Spleen (tissue), 11 donors: ENCODE results near the gene ORMDL2. TPM values are rescaled to one million over a fixed set of nuclear protein-coding genes. Genes with fewer than 3 reads are reported as not detected.
"Not testable (repeated sequence)": the region's sequence is repeated elsewhere in the genome, so short reads cannot be mapped to it uniquely, and the experiment has no call there.

Experiments used
- DNase-seq: peaks from one replicate; pipeline ENCODE4 v3.0.0-alpha.2; 2020
- H3K27ac ChIP-seq, 8 donors: fragments of 200-600 bp; sonication (generic) in 7 of 8; 1 replicate in 4 of 8; 2 replicates in 4 of 8; pipeline versions ENCODE4 v1.5.0 to v1.8.0; 2016 to 2021; ENCODE audit warnings: inconsistent platforms in 4 of 8, mild to moderate bottlenecking in 4 of 8, moderate library complexity in 1 of 8
- H3K27me3 ChIP-seq, 7 donors: fragments of 200-600 bp; sonication (generic) in 6 of 7; replicated peaks in 1 of 7; 1 replicate in 4 of 7; 2 replicates in 3 of 7; pipeline versions ENCODE4 v1.5.0 to v1.8.0; 2016 to 2021; ENCODE audit warnings: inconsistent platforms in 3 of 7, mild to moderate bottlenecking in 1 of 7
- H3K36me3 ChIP-seq, 6 donors: fragments of 200-600 bp; sonication (generic) in 5 of 6; 1 replicate in 4 of 6; 2 replicates in 2 of 6; pipeline versions ENCODE4 v1.5.0 to v1.8.0; 2016 to 2021; ENCODE audit warnings: inconsistent platforms in 2 of 6
- H3K4me1 ChIP-seq, 6 donors: fragments of 200-600 bp; sonication (generic) in 5 of 6; 1 replicate in 3 of 6; 2 replicates in 3 of 6; pipeline versions ENCODE4 v1.5.0 to v1.8.0; 2016 to 2021; ENCODE audit warnings: inconsistent platforms in 3 of 6
- H3K4me3 ChIP-seq, 8 donors: fragments of 200-600 bp; sonication (generic) in 7 of 8; 1 replicate in 4 of 8; 2 replicates in 4 of 8; pipeline versions ENCODE4 v1.5.0 to v1.8.0; 2016 to 2021; ENCODE audit warnings: inconsistent platforms in 4 of 8, mild to moderate bottlenecking in 4 of 8, moderate library complexity in 2 of 8
- H3K9me3 ChIP-seq, 8 donors: fragments of 200-600 bp; sonication (generic) in 7 of 8; 1 replicate in 4 of 8; 2 replicates in 4 of 8; pipeline versions ENCODE4 v1.5.0 to v1.8.0; 2016 to 2021; ENCODE audit warnings: inconsistent platforms in 4 of 8
- CTCF ChIP-seq, 11 experiments: fragments of 200-600 bp in 7 of 11; fragments of 450-650 bp in 4 of 11; sonication (generic) in 4 of 11; IDR thresholded peaks in 8 of 11; conservative IDR thresholded peaks in 3 of 11; 1 replicate in 7 of 11; 2 replicates in 4 of 11; pipeline versions ENCODE4 v1.4.0 to v1.8.0; 2016 to 2021; ENCODE audit warnings: antibody characterized with exemption in 11 of 11, inconsistent platforms in 4 of 11, mild to moderate bottlenecking in 1 of 11
- POLR2A ChIP-seq, 3 donors: fragments of 450-650 bp; IDR thresholded peaks; one replicate each; pipeline ENCODE4 v1.5.1; 2017; ENCODE audit warnings: antibody characterized with exemption in 3 of 3, mild to moderate bottlenecking in 1 of 3
- POLR2AphosphoS5 ChIP-seq, 3 donors: sonication (generic); formaldehyde crosslinking; IDR thresholded peaks; one replicate each; pipeline ENCODE4 v1.5.1; 2017; ENCODE audit warnings: antibody characterized with exemption in 3 of 3
- WGBS, 5 donors: extraction: QIAGEN DNeasy Blood & Tissue Kit in 3 of 5; methylation state at CpG; one replicate each; pipeline versions ENCODE4 v1.1.5 to v1.1.7; 2013 to 2018; 5-methylcytosine and 5-hydroxymethylcytosine counted together
- intact Hi-C: fragments of 100-400 bp; cut with DNase I; formaldehyde crosslinking; loops from one replicate; pipeline ENCODE4 v1.15.0; 2023; ENCODE audit warnings: low total_unique reads
- polyA plus RNA-seq, 3 donors: library from polyadenylated mRNA; stranded (reverse); fragments of 200-250 nt; gene quantifications; one replicate each; pipeline ENCODE4 v1.2.1, GENCODE V29; 2013
- total RNA-seq, 7 donors: library from RNA; depleted of rRNA in 3 of 7; stranded (reverse); fragments of >200 nt in 3 of 7; fragmentation: NEBNext Ultra II Directional in 4 of 7; extraction: Animal tissue kit (Norgen Biotek cat#: 25700) in 4 of 7; gene quantifications; one replicate each; pipeline versions ENCODE4 v1.1.0 to v1.2.1, GENCODE V29; 2016 to 2021
- donor health status: healthy with polysubstance abuse.
- donor health status: DM: no; HTN: no; CAD: no; lungs with moderate emphysema.
- donor health status: DM: no; HTN: no; CAD: no.
- donor health status: Bipolar disorder and iron deficiency.
- donor health status: healthy.
- donor health status: DM: no; HTN: no; CAD: no.
- donor health status: DM: yes; HTN: yes; CAD: no.

ORMDL2 gene
- total and polyA plus RNA-seq, 10 donors = 18.8 to 34.6 (median 28.0) TPM

DNA sequence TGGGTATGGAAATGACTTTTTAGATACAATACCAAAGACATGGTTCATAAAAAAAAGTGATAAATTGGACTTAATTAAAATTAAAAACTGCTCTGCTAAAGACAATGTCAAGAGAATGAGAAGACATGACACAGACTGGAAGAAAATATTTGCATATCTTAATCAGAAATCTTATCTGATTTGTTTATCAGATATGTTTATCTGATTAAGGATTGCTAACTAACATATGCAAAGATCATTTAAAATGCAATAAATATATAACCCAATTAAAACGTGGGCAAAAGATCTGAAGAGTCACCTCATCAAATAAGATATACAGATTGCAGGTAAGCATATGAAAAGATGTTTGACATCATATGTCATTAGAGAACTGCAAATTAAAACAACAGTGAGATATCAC lies 34.9 kb downstream of the ORMDL2 start:
- H3K4me1 ChIP-seq = peaks cover 0 to 21% (median 3%) of the 10 kb centered on the region in 6 donors
- peaks cover 0 to 4% (median 0%) of the 10 kb centered on the region in 7 donors for H3K27me3 ChIP-seq
- DNase-seq = no peak
- intact Hi-C loops = no loop called here
- no peak overlapping the region for H3K4me3 ChIP-seq
- no peaks in the 10 kb centered on the region for H3K9me3 ChIP-seq
- H3K36me3 ChIP-seq = no peaks in the 10 kb centered on the region
- no peak overlapping the region for H3K27ac ChIP-seq
- TF ChIP-seq CTCF (IDR thresholded peaks at IDR 0.05 in 8 of 11, conservative IDR thresholded peaks at IDR 0.05 in 3 of 11) (no peak), POLR2AphosphoS5 (IDR thresholded peaks at IDR 0.05) (no peak), POLR2A (IDR thresholded peaks at IDR 0.05) (no peak)
- WGBS, 5 donors = 47 to 60% (median 56%) methylated on average over 1 of the region's 1 CpG

- Histone ChIP-seq H3K27ac (no peak overlapping the region), H3K9me3 (peaks cover 4 to 18% (median 18%) of the 10 kb centered on the region in 8 donors), H3K4me1 (no peaks in the 10 kb centered on the region), H3K4me3 (no peak overlapping the region), H3K36me3 (no peaks in the 10 kb centered on the region), H3K27me3 (no peaks in the 10 kb centered on the region)
- no peak for DNase-seq
- intact Hi-C loops = no loop called here
- TF ChIP-seq POLR2AphosphoS5 (IDR thresholded peaks at IDR 0.05) (no peak), CTCF (IDR thresholded peaks at IDR 0.05 in 8 of 11, conservative IDR thresholded peaks at IDR 0.05 in 3 of 11) (no peak), POLR2A (IDR thresholded peaks at IDR 0.05) (no peak)
- WGBS, 5 donors = 88 to 96% (median 93%) methylated on average over 8 of the region's 8 CpGs
These were observed 43.6 kb downstream of the ORMDL2 start for GRCh38 chr12:55861396-55861795.

GRCh38 chr12:55861871-55862270 lies 44.0 kb downstream of the ORMDL2 start:
- Histone ChIP-seq H3K36me3 (no peaks in the 10 kb centered on the region), H3K4me3 (no peak overlapping the region), H3K4me1 (no peaks in the 10 kb centered on the region), H3K27me3 (no peaks in the 10 kb centered on the region), H3K27ac (no peak overlapping the region), H3K9me3 (peaks cover 4 to 23% (median 19%) of the 10 kb centered on the region in 8 donors)
- DNase-seq = no peak
- intact Hi-C loops = no loop called here
- TF ChIP-seq POLR2AphosphoS5 (IDR thresholded peaks at IDR 0.05) (no peak), CTCF (IDR thresholded peaks at IDR 0.05 in 8 of 11, conservative IDR thresholded peaks at IDR 0.05 in 3 of 11) (no peak), POLR2A (IDR thresholded peaks at IDR 0.05) (no peak)
- WGBS, 5 donors = 78 to 94% (median 88%) methylated on average over 3 of the region's 3 CpGs

DNA sequence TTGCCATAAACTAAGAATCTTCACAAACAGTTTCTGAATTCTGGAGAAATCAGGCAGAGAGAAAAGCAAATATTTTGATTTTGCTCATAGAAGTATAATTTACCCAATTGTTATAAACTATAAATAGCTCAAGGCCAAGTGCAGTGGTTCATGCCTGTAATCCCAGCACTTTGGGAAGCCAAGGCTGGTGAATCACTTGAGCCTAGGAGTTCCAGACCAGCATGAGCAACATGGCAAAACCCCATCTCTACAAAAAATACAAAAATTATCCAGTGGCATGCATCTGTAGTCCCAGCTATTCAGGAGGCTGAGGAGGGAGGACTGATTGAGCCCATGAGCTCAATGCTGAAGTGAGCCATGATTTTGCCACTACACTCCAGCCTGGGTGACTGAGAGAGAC lies 44.4 kb downstream of the ORMDL2 start:
- H3K9me3 ChIP-seq = peaks cover 4 to 24% (median 19%) of the 10 kb centered on the region in 8 donors
- H3K27me3 ChIP-seq = no peaks in the 10 kb centered on the region
- no peak for DNase-seq
- no peak overlapping the region for H3K27ac ChIP-seq
- no peak overlapping the region for H3K4me3 ChIP-seq
- H3K4me1 ChIP-seq = no peaks in the 10 kb centered on the region
- intact Hi-C loops = no loop called here
- H3K36me3 ChIP-seq = no peaks in the 10 kb centered on the region
- TF ChIP-seq CTCF (IDR thresholded peaks at IDR 0.05 in 8 of 11, conservative IDR thresholded peaks at IDR 0.05 in 3 of 11) = no peak
- no peak for TF ChIP-seq POLR2AphosphoS5 (IDR thresholded peaks at IDR 0.05)
- no peak for TF ChIP-seq POLR2A (IDR thresholded peaks at IDR 0.05)

DNA sequence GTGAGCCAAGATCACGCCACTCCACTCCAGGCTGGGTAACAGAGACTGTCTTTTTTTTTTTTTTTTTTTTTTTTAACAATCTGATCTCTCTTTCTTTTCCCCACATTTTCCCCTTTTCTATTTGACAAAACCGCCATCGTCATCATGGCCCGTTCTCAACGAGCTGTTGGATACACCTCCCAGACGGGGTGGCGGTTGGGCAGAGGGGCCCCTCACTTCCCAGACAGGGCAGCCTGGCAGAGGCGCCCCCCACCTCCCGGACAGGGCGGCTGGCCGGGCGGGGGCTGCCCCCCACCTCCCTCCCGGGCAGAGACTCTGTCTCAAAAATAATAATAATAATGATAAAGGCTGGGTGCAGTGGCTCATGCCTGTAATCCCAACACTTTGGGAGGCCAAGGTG lies 45.1 kb downstream of the ORMDL2 start:
- H3K36me3 ChIP-seq, H3K27ac ChIP-seq, intact Hi-C loops, H3K4me1 ChIP-seq, H3K27me3 ChIP-seq, DNase-seq, H3K4me3 ChIP-seq: not testable (repeated sequence)
- 89 to 98% (median 96%) methylated on average over 13 of the region's 13 CpGs for WGBS, 5 donors
- H3K9me3 ChIP-seq = peaks cover 4 to 24% (median 19%) of the 10 kb centered on the region in 8 donors
